Mucosa of rectum (tissue), 2 donors: ENCODE measurements around the gene GPRIN1.

Source experiments
- H3K27ac ChIP-seq, 2 donors: one replicate each; pipeline ENCODE4 v1.7.0; 2013; ENCODE audit warnings: inconsistent platforms in 2 of 2, low read depth in 2 of 2, low read length in 2 of 2
- H3K27me3 ChIP-seq, 2 donors: one replicate each; pipeline ENCODE4 v1.7.0; 2013; ENCODE audit warnings: low read length in 2 of 2; ENCODE audit not compliant: control insufficient read depth in 2 of 2, insufficient read depth in 2 of 2
- H3K36me3 ChIP-seq, 2 donors: one replicate each; pipeline ENCODE4 v1.7.0; 2013; ENCODE audit warnings: low read length in 2 of 2; ENCODE audit not compliant: control insufficient read depth in 2 of 2, insufficient read depth in 2 of 2
- H3K4me1 ChIP-seq, 2 donors: one replicate each; pipeline ENCODE4 v1.7.0; 2013; ENCODE audit warnings: low read length in 2 of 2, mild to moderate bottlenecking in 1 of 2; ENCODE audit not compliant: control insufficient read depth in 2 of 2, insufficient read depth in 2 of 2
- H3K4me3 ChIP-seq, 2 donors: one replicate each; pipeline ENCODE4 v1.7.0; 2013; ENCODE audit warnings: low read length in 2 of 2
- H3K9ac ChIP-seq, 2 donors: one replicate each; pipeline ENCODE4 v1.7.0; 2013; ENCODE audit warnings: low read length in 2 of 2, low read depth in 1 of 2, mild to moderate bottlenecking in 1 of 2
- H3K9me3 ChIP-seq, 2 donors: one replicate each; pipeline ENCODE4 v1.7.0; 2013; ENCODE audit warnings: low read length in 2 of 2; ENCODE audit not compliant: control insufficient read depth in 2 of 2
- donor health status: healthy.
- donor health status: Normal muscosa, but diverticular disease.

The GPRIN1 gene

GRCh38 chr5:176625512-176625911 lies 15.6 kb upstream of the GPRIN1 start:
- Histone ChIP-seq H3K36me3 (no peaks in the 10 kb centered on the region), H3K9ac (no peak overlapping the region), H3K4me1 (peaks cover 5 to 9% of the 10 kb centered on the region in 2 donors), H3K27me3 (peaks cover 52 to 58% of the 10 kb centered on the region in 2 donors), H3K4me3 (no peak overlapping the region), H3K27ac (no peak overlapping the region), H3K9me3 (no peaks in the 10 kb centered on the region)

- Histone ChIP-seq H3K27me3 (peaks cover 54 to 57% of the 10 kb centered on the region in 2 donors), H3K4me3 (no peak overlapping the region), H3K9ac (no peak overlapping the region), H3K27ac (no peak overlapping the region), H3K9me3 (no peaks in the 10 kb centered on the region), H3K36me3 (no peaks in the 10 kb centered on the region), H3K4me1 (peaks cover 5 to 7% of the 10 kb centered on the region in 2 donors)
Measured at GRCh38 chr5:176624938-176625337, 15.0 kb upstream of the GPRIN1 start.

GRCh38 chr5:176624142-176624541 lies 14.2 kb upstream of the GPRIN1 start:
- no peak overlapping the region for H3K4me3 ChIP-seq
- no peak overlapping the region for H3K9ac ChIP-seq
- H3K9me3 ChIP-seq: no peaks in the 10 kb centered on the region
- peaks cover 56 to 57% of the 10 kb centered on the region in 2 donors for H3K27me3 ChIP-seq
- H3K36me3 ChIP-seq: no peaks in the 10 kb centered on the region
- H3K27ac ChIP-seq: no peak overlapping the region
- peaks cover 3 to 4% of the 10 kb centered on the region in 2 donors for H3K4me1 ChIP-seq

DNA sequence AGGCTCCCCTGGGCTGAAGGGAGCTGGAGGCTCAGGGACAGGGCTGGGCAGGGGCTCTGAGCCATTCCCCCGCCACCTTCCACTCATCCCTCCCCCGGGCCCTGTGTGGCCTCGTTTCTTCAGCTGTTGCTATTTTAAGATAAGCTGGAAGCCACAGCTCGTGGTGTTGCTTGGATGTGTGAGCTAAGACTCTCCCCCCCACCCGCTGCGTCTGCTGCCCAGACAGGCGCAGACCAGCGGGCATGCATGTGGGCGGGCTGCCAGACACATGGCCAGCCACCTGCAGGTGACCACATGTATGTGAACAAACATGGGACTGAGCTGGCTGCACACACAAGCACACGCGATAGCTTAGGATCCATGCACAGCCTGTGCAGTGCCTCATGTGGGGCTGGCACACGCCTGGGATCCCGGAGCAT lies 11.7 kb upstream of the GPRIN1 start:
- Histone ChIP-seq H3K27me3 (peaks cover 54% of the 10 kb centered on the region in 2 donors), H3K36me3 (no peaks in the 10 kb centered on the region), H3K27ac (no peak overlapping the region), H3K4me3 (no peak overlapping the region), H3K4me1 (peaks cover under 1 to 4% of the 10 kb centered on the region in 2 donors), H3K9ac (no peak overlapping the region), H3K9me3 (no peaks in the 10 kb centered on the region)

DNA sequence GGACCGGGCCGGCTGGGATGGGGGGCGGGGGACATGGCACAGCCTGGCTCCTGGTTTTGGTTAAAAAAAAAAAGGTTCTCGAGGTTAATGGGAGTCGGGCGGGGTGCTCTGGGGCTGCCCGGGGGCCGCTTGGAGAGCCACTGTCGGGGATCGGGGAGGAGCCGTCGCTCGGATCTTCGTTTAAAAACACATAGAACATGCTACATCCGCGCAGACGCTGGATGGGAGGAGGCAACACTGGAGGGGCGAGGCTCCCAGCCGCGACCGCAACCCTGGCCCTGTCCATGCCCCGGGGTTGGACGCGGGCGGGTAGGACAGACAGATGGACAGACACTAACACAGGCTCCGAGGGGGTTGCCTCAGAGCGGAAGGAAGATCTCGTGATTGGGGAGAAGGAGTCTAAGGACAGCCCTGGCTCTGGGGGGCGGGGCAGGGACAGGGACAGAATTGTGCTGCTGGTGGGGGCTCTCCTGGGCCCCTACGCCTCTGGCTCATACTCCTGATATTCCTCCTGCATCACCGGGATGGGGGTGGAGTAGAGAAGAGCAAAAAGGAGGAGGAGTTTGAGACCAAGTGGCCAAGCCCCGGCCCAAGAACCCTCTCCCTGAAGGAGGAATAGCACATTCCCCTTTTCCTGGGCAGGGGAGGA lies 10.5 kb upstream of the GPRIN1 start:
- no peak overlapping the region for H3K4me3 ChIP-seq

GRCh38 chr5:176619569-176620332 lies 9.8 kb upstream of the GPRIN1 start:
- Histone ChIP-seq H3K27ac (no peak overlapping the region), H3K9ac (no peak overlapping the region), H3K36me3 (no peaks in the 10 kb centered on the region), H3K4me1 (peaks cover 0 to 2% of the 10 kb centered on the region in 2 donors), H3K27me3 (peaks cover 42 to 52% of the 10 kb centered on the region in 2 donors), H3K4me3 (no peak overlapping the region), H3K9me3 (no peaks in the 10 kb centered on the region)

More for the DNA sequence above, 10.5 kb upstream of the GPRIN1 start:
- no peaks in the 10 kb centered on the region for H3K36me3 ChIP-seq
- no peak overlapping the region for H3K27ac ChIP-seq
- peaks cover 0 to 2% of the 10 kb centered on the region in 2 donors for H3K4me1 ChIP-seq
- H3K9ac ChIP-seq: no peak overlapping the region
- H3K27me3 ChIP-seq: peaks cover 49 to 54% of the 10 kb centered on the region in 2 donors
- no peaks in the 10 kb centered on the region for H3K9me3 ChIP-seq

DNA sequence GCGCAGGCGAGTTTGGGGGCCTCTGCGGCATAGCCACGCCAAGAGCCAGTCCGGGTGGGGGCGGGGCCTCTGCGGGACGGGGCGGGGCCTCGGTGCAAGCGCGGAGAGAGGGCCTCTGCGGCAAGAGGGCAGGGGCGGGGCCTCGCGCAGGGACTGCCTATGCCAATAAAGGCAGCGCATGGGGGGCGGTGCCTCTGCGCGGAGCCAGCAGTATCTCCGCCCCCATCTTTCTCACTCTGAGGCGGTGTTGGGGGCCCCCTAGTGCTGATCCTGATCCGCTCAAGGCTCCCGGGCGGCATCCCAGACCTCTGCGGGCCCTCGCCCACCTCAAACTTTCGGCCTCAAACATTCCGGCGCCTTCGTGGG lies 9.2 kb upstream of the GPRIN1 start:
- Histone ChIP-seq H3K4me3 (no peak overlapping the region), H3K4me1 (peaks cover 0 to 2% of the 10 kb centered on the region in 2 donors), H3K9ac (no peak overlapping the region), H3K27ac (no peak overlapping the region), H3K27me3 (peaks cover 41 to 53% of the 10 kb centered on the region in 2 donors), H3K36me3 (no peaks in the 10 kb centered on the region), H3K9me3 (no peaks in the 10 kb centered on the region)

- Histone ChIP-seq H3K4me1 (peaks cover 0 to 2% of the 10 kb centered on the region in 2 donors), H3K4me3 (no peak overlapping the region), H3K27ac (no peak overlapping the region), H3K9me3 (no peaks in the 10 kb centered on the region), H3K9ac (no peak overlapping the region), H3K36me3 (no peaks in the 10 kb centered on the region), H3K27me3 (peaks cover 41 to 49% of the 10 kb centered on the region in 2 donors)
Measured at GRCh38 chr5:176618783-176619182, 8.8 kb upstream of the GPRIN1 start.

DNA sequence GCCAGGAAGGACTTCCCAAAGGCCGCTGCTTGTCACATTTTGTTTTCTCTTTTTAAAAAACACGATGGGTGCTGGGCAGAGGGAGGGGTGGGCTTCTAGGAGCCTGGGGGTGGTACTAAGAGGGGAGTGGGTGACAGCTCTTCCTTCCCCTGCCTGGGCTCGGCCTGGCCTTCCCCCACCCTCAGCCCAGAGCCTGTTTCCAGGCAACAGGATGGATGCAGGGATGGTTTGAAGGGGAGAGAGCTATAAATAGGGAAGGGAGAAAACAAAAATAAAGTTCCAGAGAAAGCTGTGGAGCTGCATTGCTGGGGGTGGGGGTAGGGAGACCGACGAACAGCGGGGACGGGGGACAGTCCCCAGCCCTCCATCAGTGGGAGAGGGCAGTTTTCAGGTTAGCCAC lies 6.6 kb upstream of the GPRIN1 start:
- Histone ChIP-seq H3K4me1 (peaks cover 0 to 2% of the 10 kb centered on the region in 2 donors), H3K27ac (no peak overlapping the region), H3K27me3 (peaks cover 37 to 44% of the 10 kb centered on the region in 2 donors), H3K9ac (no peak overlapping the region), H3K9me3 (no peaks in the 10 kb centered on the region), H3K4me3 (no peak overlapping the region), H3K36me3 (no peaks in the 10 kb centered on the region)

- Histone ChIP-seq H3K36me3 (no peaks in the 10 kb centered on the region), H3K9me3 (no peaks in the 10 kb centered on the region), H3K27me3 (peaks cover 24 to 30% of the 10 kb centered on the region in 2 donors), H3K4me1 (peaks cover 0 to 2% of the 10 kb centered on the region in 2 donors), H3K9ac (no peak overlapping the region), H3K27ac (no peak overlapping the region), H3K4me3 (no peak overlapping the region)
Measured at GRCh38 chr5:176614805-176615478, 5.0 kb upstream of the GPRIN1 start.
